ENCODE data around the gene CDKN1C. TPM values are rescaled to one million over a fixed set of nuclear protein-coding genes. Genes with fewer than 3 reads are reported as not detected.
A peak's percentile ranks its signal among the peaks of the same experiment; 100 is the strongest.

CDKN1C gene
- 2.1 and 2.5 TPM in 2 replicates for polyA plus RNA-seq (2011; rRNA removed)
- 0.33 and 0.41 TPM in 2 replicates for polyA minus RNA-seq (2011; rRNA and poly(A)+ RNA removed)

DNA sequence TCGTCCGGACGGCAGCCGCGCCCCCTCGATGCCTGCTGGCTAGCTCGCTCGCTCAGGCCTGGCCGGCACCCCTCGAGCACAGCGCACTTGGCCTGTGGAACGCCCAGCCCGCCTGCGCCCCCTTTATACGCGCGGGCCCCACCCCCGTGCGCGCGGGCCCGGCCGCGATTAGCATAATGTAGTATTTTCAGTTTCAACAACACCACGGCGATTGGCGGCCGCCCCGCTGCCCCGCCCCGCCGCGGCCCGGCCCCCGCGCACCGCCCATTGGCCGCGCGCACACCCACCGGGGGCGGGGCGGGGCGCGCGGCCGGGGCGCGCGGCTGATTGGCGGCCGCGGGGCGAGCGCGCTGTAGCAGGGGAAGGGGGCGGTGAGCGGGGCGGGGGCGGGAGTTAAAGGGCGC, at the start of gene CDKN1C:
Gene CDKN1C (minus strand): TSS at position 98 of the 404 bp plus-strand sequence. CDS start 319 bp downstream, outside the sequence.
- ChIA-PET POLR2A (no interaction called here), CTCF (interaction anchor here (1.0 to 20.3 kb wide), 3 partner anchors 60 to 353 kb away, joined by 3 to 772 read pairs (median 4); no protein-coding TSS in a partner anchor)
- H3K36me3 ChIP-seq (ENCODE audit: control insufficient read depth, insufficient read depth, low read length) = no peaks in the 10 kb centered on the region
- H3K27me3 ChIP-seq (ENCODE audit: control insufficient read depth, insufficient read depth, low read length) = no peaks in the 10 kb centered on the region; the same call in 1 of the 2 replicates
- DNase-seq (ENCODE audit: low read depth) = no peak
- H3K4me3 ChIP-seq (ENCODE audit: low read depth, low read length) = peak within 1 kb of the TSS; percentile 60
- TF ChIP-seq, protein P1, sequence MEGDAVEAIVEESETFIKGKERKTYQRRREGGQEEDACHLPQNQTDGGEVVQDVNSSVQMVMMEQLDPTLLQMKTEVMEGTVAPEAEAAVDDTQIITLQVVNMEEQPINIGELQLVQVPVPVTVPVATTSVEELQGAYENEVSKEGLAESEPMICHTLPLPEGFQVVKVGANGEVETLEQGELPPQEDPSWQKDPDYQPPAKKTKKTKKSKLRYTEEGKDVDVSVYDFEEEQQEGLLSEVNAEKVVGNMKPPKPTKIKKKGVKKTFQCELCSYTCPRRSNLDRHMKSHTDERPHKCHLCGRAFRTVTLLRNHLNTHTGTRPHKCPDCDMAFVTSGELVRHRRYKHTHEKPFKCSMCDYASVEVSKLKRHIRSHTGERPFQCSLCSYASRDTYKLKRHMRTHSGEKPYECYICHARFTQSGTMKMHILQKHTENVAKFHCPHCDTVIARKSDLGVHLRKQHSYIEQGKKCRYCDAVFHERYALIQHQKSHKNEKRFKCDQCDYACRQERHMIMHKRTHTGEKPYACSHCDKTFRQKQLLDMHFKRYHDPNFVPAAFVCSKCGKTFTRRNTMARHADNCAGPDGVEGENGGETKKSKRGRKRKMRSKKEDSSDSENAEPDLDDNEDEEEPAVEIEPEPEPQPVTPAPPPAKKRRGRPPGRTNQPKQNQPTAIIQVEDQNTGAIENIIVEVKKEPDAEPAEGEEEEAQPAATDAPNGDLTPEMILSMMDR (IDR thresholded peaks at IDR 0.05; ENCODE audit: insufficient read depth, low read depth, low read length) = no peak

DNA sequence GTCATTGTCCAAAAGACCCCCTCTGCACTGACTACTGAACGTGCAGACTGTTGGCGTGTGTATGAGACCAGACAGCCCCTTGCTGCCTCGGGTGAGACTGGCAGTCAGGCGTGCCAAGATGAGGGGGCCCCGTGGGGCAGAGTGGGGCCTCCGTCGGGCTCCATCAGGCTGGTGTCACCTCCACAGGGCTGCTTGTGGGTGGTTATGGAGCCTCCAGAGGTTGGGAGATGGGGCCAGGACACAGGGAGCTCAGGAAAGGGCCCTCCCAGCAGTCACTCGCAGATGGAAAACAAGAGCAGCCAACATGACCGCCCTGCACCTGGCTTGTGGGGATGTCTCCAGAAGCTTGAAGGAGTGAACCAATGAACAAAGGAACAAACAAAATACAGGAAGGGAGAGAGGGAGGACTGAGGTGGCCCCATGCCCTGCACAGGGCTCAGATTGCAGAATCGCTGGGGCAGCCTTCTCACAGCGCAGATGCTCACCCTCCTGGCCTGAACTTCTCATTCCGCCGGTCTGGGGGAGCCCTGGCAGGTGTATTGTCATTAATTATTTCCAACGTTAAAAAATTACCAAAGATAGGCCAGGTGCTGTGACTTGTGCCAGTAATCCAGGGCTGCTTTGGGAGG, 49.1 kb upstream of the CDKN1C start:
- ChIA-PET POLR2A (no interaction called here), CTCF (interaction anchor here (2.0 kb wide), 1 partner anchor 402 kb away, joined by 5 read pairs; no protein-coding TSS in a partner anchor)
- DNase-seq (ENCODE audit: low read depth) = no peak
- no peaks in the 10 kb centered on the region for H3K27me3 ChIP-seq (ENCODE audit: control insufficient read depth, insufficient read depth, low read length)
- H3K4me3 ChIP-seq (ENCODE audit: low read depth, low read length) = no peak overlapping the region
- TF ChIP-seq, protein P1 (IDR thresholded peaks at IDR 0.05; ENCODE audit: insufficient read depth, low read depth, low read length) = no peak
- H3K36me3 ChIP-seq (ENCODE audit: control insufficient read depth, insufficient read depth, low read length) = no peaks in the 10 kb centered on the region

DNA sequence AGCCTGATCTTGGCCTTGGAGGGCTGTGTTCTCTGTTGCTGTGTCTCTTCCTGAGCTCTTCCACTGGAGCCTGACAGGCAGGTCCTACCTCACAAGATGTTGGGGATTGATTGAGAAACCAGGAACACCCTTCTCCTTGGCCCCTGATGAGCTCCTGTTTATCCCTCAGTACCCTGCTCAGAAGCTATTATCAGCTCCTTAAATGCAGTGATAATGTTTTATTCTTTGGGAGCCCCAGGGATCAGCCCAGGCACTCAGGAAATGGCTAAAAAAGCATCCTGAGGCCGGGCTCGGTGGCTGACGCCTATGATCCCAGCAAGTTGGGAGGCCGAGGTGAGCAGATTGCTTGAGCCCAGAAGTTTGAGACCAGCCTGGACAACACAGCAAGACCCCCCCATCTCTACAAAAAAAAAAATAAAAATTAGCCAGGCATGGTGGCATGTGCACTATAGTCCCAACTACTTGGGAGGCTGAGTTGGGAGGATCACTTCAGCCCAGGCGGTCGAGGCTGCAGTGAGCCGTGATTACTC, 48.5 kb upstream of the CDKN1C start:
- CTCF ChIA-PET = interaction anchor here (1.1 to 2.0 kb wide), 2 partner anchors 88 to 401 kb away, joined by 3 to 5 read pairs; no protein-coding TSS in a partner anchor
- no peaks in the 10 kb centered on the region for H3K27me3 ChIP-seq (ENCODE audit: control insufficient read depth, insufficient read depth, low read length)
- H3K4me3 ChIP-seq (ENCODE audit: low read depth, low read length) = no peak overlapping the region
- TF ChIP-seq, protein P1 (IDR thresholded peaks at IDR 0.05; ENCODE audit: insufficient read depth, low read depth, low read length) = no peak
- POLR2A ChIA-PET = no interaction called here
- no peaks in the 10 kb centered on the region for H3K36me3 ChIP-seq (ENCODE audit: control insufficient read depth, insufficient read depth, low read length)
- no peak for DNase-seq (ENCODE audit: low read depth)

DNA sequence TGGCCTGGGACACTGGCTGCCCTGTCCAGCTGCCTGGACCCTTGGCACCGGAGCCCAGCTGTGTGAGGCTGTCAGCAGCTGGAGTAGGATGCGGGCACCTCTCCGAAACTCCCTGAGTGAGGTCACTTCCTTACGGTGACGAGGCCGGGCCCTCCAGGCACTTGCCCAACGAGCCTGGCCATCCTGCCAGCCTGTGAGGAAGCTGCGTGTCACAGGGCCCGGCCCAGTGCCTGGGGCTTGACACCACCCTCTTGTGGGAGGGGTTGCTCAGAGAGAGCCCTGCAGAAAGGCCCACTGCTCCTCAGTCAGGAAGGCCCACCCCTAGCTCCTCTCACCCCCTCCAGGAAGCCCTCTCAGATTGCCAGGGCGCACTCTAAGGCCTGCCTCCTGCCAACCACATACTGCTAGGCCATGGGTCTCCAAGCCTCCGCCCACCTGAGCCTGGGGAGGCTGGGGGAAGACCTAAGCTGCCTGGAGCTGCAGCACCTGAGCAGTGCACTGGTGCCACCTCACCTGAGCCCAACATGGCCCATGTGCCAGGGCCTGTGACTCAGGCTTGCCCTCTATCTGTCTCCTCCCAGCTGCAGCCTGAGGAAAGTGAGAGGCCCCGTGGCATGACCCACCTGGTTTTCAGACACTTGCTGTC, 47.9 kb upstream of the CDKN1C start:
- H3K4me3 ChIP-seq (ENCODE audit: low read depth, low read length) = no peak overlapping the region
- TF ChIP-seq, protein P1 (IDR thresholded peaks at IDR 0.05; ENCODE audit: insufficient read depth, low read depth, low read length) = no peak
- POLR2A ChIA-PET = no interaction called here
- DNase-seq (ENCODE audit: low read depth) = no peak
- no peaks in the 10 kb centered on the region for H3K36me3 ChIP-seq (ENCODE audit: control insufficient read depth, insufficient read depth, low read length)
- H3K27me3 ChIP-seq (ENCODE audit: control insufficient read depth, insufficient read depth, low read length) = no peaks in the 10 kb centered on the region
- CTCF ChIA-PET = interaction anchor here (1.1 to 2.0 kb wide), 3 partner anchors 12 to 400 kb away, joined by 3 to 5 read pairs (median 5); no protein-coding TSS in a partner anchor

DNA sequence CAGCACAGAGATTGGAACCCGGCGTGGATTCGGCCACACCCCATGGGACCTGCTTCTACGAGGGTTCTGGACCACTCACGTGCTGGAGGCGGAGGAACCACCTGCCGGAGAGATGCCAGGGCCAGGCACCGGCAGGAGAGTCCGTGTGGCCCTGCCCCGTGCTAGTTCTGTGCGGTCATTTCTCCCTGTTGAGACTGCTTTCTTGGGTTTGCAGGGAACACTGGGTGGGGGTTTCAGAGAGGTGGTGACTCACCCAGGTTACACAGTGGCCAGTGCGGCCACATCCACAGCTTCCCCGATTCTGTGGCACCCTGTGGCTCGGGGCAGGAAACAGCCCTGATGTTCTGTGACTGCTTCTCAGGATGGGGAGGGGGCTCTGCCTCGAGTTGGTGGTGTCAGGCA, 47.3 kb upstream of the CDKN1C start:
- POLR2A ChIA-PET = no interaction called here
- CTCF ChIA-PET = interaction anchor here (1.1 to 2.0 kb wide), 3 partner anchors 13 to 400 kb away, joined by 3 to 5 read pairs (median 5); no protein-coding TSS in a partner anchor
- H3K27me3 ChIP-seq (ENCODE audit: control insufficient read depth, insufficient read depth, low read length) = no peaks in the 10 kb centered on the region

More for the DNA sequence above, 47.3 kb upstream of the CDKN1C start:
- no peak for DNase-seq (ENCODE audit: low read depth)
- Histone ChIP-seq H3K36me3 (ENCODE audit: control insufficient read depth, insufficient read depth, low read length) (no peaks in the 10 kb centered on the region), H3K4me3 (ENCODE audit: low read depth, low read length) (no peak overlapping the region)
- TF ChIP-seq, protein P1 (IDR thresholded peaks at IDR 0.05; ENCODE audit: insufficient read depth, low read depth, low read length) = no peak
